H9 (cell line): ENCODE data around the gene RAB7B. TPM values are rescaled to one million over a fixed set of nuclear protein-coding genes. Genes with fewer than 3 reads are reported as not detected.

ENCODE experiments used
- DNase-seq: peaks from one replicate; pipeline ENCODE4 v3.0.0-alpha.2; 2017
- H2AFZ ChIP-seq: one replicate; pipeline ENCODE4 v1.6.1; 2013; ENCODE audit warnings: mild to moderate bottlenecking, low read length, control low read depth, moderate library complexity
- H2AK5ac ChIP-seq: 2 replicates; pipeline ENCODE4 v1.6.1; 2013; ENCODE audit warnings: low read length, control low read depth, mixed read lengths; ENCODE audit not compliant: insufficient read length
- H2BK120ac ChIP-seq: one replicate; pipeline ENCODE4 v1.6.1; 2013; ENCODE audit warnings: low read depth, mild to moderate bottlenecking, low read length, control low read depth, inconsistent platforms; ENCODE audit not compliant: poor library complexity, severe bottlenecking
- H2BK12ac ChIP-seq: 2 replicates; pipeline ENCODE4 v1.6.1; 2013; ENCODE audit warnings: low read length, control low read depth, mixed read lengths, low read depth; ENCODE audit not compliant: insufficient read length
- H2BK15ac ChIP-seq: 2 replicates; pipeline ENCODE4 v1.6.1; 2013; ENCODE audit warnings: low read depth, low read length, control low read depth
- H2BK20ac ChIP-seq: one replicate; pipeline ENCODE4 v1.6.1; 2013; ENCODE audit warnings: low read depth, mild to moderate bottlenecking, low read length, control low read depth, inconsistent platforms; ENCODE audit not compliant: poor library complexity, severe bottlenecking
- H2BK5ac ChIP-seq: 2 replicates; pipeline ENCODE4 v1.6.1; 2013; ENCODE audit warnings: low read length, control low read depth, mixed read lengths; ENCODE audit not compliant: insufficient read length
- H3K14ac ChIP-seq: 2 replicates; pipeline ENCODE4 v1.6.1; 2013; ENCODE audit warnings: low read length, control low read depth; ENCODE audit not compliant: insufficient read depth
- H3K18ac ChIP-seq: 2 replicates; pipeline ENCODE4 v1.6.1; 2013; ENCODE audit warnings: low read depth, mild to moderate bottlenecking, mixed read lengths, low read length, control low read depth; ENCODE audit not compliant: insufficient read length
- H3K23ac ChIP-seq: 2 replicates; pipeline ENCODE4 v1.6.1; 2013; ENCODE audit warnings: low read length, control low read depth, mixed read lengths, low read depth; ENCODE audit not compliant: insufficient read length
- H3K23me2 ChIP-seq: 2 replicates; pipeline ENCODE4 v1.6.1; 2013; ENCODE audit warnings: low read depth, mild to moderate bottlenecking, mixed read lengths, low read length, control low read depth; ENCODE audit not compliant: insufficient read length, poor library complexity, severe bottlenecking
- H3K27ac ChIP-seq: 2 replicates; pipeline ENCODE4 v1.5.1; 2013; ENCODE audit warnings: low read length, control low read depth, mixed read lengths, low read depth; ENCODE audit not compliant: insufficient read length
- H3K27me3 ChIP-seq: 2 replicates; pipeline ENCODE4 v1.6.1; 2013; ENCODE audit warnings: low read length, control low read depth, inconsistent platforms; ENCODE audit not compliant: insufficient read depth
- H3K4ac ChIP-seq: 2 replicates; pipeline ENCODE4 v1.6.1; 2013; ENCODE audit warnings: low read depth, mild to moderate bottlenecking, control low read depth, inconsistent platforms, low read length, moderate library complexity
- H3K4me1 ChIP-seq: 2 replicates; pipeline ENCODE4 v1.6.1; 2013; ENCODE audit warnings: low read length, control low read depth, inconsistent platforms; ENCODE audit not compliant: insufficient read depth
- H3K4me2 ChIP-seq: 2 replicates; pipeline ENCODE4 v1.6.1; 2013; ENCODE audit warnings: low read length, control low read depth, mixed read lengths; ENCODE audit not compliant: insufficient read length, insufficient read depth
- H3K56ac ChIP-seq: 2 replicates; pipeline ENCODE4 v1.6.1; 2013; ENCODE audit warnings: low read depth, mild to moderate bottlenecking, mixed read lengths, low read length, control low read depth; ENCODE audit not compliant: insufficient read length
- H3K79me1 ChIP-seq: 2 replicates; pipeline ENCODE4 v1.6.1; 2013; ENCODE audit warnings: low read depth, mild to moderate bottlenecking, moderate library complexity, low read length, control low read depth, inconsistent platforms; ENCODE audit not compliant: insufficient read depth, poor library complexity, severe bottlenecking
- H3K79me2 ChIP-seq: 2 replicates; pipeline ENCODE4 v1.6.1; 2013; ENCODE audit warnings: low read length, control low read depth, inconsistent platforms; ENCODE audit not compliant: insufficient read depth
- H3K9ac ChIP-seq: 2 replicates; pipeline ENCODE4 v1.6.1; 2013; ENCODE audit warnings: low read length, control low read depth, mixed read lengths; ENCODE audit not compliant: insufficient read length; ENCODE audit errors: extremely low read depth
- H3K9me3 ChIP-seq: one replicate; pipeline ENCODE4 v1.6.1; 2013; ENCODE audit warnings: low read depth, low read length, inconsistent platforms; ENCODE audit not compliant: control insufficient read depth
- H3T11ph ChIP-seq: one replicate; pipeline ENCODE4 v1.6.1; 2013; ENCODE audit warnings: mild to moderate bottlenecking, low read length, control low read depth, inconsistent platforms
- H4K20me1 ChIP-seq: one replicate; pipeline ENCODE4 v1.6.1; 2013; ENCODE audit not compliant: control insufficient read depth, insufficient read length, insufficient read depth
- H4K5ac ChIP-seq: 2 replicates; pipeline ENCODE4 v1.6.1; 2013; ENCODE audit warnings: low read depth, mild to moderate bottlenecking, mixed read lengths, low read length, control low read depth; ENCODE audit not compliant: insufficient read length
- H4K8ac ChIP-seq: replicated peaks from 2 replicates; pipeline ENCODE4 v1.6.1; 2013; ENCODE audit warnings: low read length, control low read depth, mixed read lengths, low read depth; ENCODE audit not compliant: insufficient read length
- H4K91ac ChIP-seq: 2 replicates; pipeline ENCODE4 v1.6.1; 2013; ENCODE audit warnings: low read depth, mild to moderate bottlenecking, moderate library complexity, mixed read lengths, low read length, control low read depth; ENCODE audit not compliant: insufficient read length
- H3K27ac Mint-ChIP-seq, 3 experiments: 2 replicates in 2 of 3; 3 replicates in 1 of 3; pipeline ENCODE4 v1.8.0; 2020 to 2021; ENCODE audit warnings: mixed read lengths in 3 of 3, mild to moderate bottlenecking in 1 of 3, moderate library complexity in 1 of 3
- H3K27me3 Mint-ChIP-seq: 2 replicates; pipeline ENCODE4 v1.8.0; 2021; ENCODE audit warnings: low read depth, mild to moderate bottlenecking, moderate library complexity, mixed read lengths
- H3K36me3 Mint-ChIP-seq, 3 experiments: 2 replicates in 2 of 3; 3 replicates in 1 of 3; pipeline ENCODE4 v1.8.0; 2020 to 2021; ENCODE audit warnings: low read depth in 3 of 3, mixed read lengths in 3 of 3; ENCODE audit not compliant: insufficient read depth in 1 of 3
- H3K4me1 Mint-ChIP-seq, 2 experiments: 2 replicates each; pipeline ENCODE4 v1.8.0; 2020; ENCODE audit warnings: mixed read lengths in 2 of 2
- H3K4me3 Mint-ChIP-seq, 2 experiments: 2 replicates in 1 of 2; 3 replicates in 1 of 2; pipeline ENCODE4 v1.8.0; 2020 to 2021; ENCODE audit warnings: mild to moderate bottlenecking in 2 of 2, mixed read lengths in 2 of 2, moderate library complexity in 1 of 2
- H3K9me3 Mint-ChIP-seq, 2 experiments: 2 replicates in 1 of 2; 3 replicates in 1 of 2; pipeline ENCODE4 v1.8.0; 2020; ENCODE audit warnings: mild to moderate bottlenecking in 2 of 2, mixed read lengths in 2 of 2, moderate library complexity in 1 of 2
- WGBS: extraction: QIAGEN DNeasy Blood & Tissue Kit; methylation state at CpG from one replicate; pipeline ENCODE4 v1.1.7; 2013; ENCODE audit warnings: missing lambda C conversion rate, low lambda C conversion rate, mixed read lengths; ENCODE audit not compliant: insufficient read length; ENCODE audit errors: extremely low coverage; 5-methylcytosine and 5-hydroxymethylcytosine counted together
- total RNA-seq: library from RNA; stranded (reverse); gene quantifications from 2 replicates; pipeline ENCODE4 v1.2.1, GENCODE V29; 2021
- TF ChIP-seq, protein P1 (sequence below): fragments of 200-600 bp; sonication (generic); conservative IDR thresholded peaks from 3 replicates; pipeline ENCODE4 v1.8.0; 2021; ENCODE audit warnings: antibody characterized with exemption, mild to moderate bottlenecking

Gene RAB7B
- total RNA-seq, 1 experiment from 2014 or later: 0.68 TPM

DNA sequence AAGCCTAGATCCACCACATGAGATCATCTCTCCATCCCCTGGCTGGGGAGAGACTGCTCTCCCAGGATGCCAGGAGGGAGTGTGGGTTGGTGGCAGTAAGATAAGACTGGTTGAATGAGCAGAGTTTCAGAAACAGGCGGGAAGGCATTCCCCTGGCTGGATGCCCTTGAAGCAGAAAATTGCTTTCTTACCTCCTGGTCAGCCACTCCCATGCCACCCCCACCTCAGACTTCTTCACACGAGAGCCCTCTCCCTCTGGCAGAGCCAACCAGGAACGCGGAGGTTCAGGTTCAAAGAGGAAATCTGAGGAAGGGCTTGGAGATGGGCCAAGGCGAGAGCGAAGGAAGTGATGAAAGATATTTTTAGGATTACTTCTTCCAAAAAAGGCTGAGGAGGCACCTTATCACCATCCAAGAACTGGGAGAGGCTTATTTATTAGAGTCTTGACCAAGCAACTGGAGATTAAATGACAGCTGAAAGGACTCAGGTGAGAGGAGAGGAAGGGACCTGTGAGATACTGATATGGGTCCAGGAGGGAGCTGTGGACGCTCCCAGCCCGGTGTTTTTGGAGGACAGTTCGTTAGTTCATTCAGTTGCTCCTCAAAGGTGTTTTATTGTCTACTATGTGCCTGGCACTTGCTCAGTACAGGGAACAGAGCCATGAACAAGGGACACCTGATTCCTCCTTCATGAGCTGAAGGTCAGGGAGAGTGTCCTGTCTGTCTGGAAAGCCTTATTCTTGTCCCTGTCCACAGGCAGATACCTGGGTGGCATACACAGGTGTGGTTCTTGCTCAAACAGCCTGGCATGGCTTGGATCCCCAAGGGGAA lies 41.0 kb downstream of the RAB7B start:
- Histone ChIP-seq H3K4me2 (no peak overlapping the region), H2BK120ac (no peak overlapping the region), H4K5ac (no peak overlapping the region), H3K79me1 (no peaks in the 10 kb centered on the region), H3K23ac (no peak overlapping the region), H3K4ac (no peak overlapping the region), H2BK5ac (no peak overlapping the region), H4K8ac (no peak overlapping the region), H3K9ac (no peak overlapping the region), H3T11ph (no peak overlapping the region), H3K79me2 (no peaks in the 10 kb centered on the region), H3K18ac (no peak overlapping the region), H2BK12ac (no peak overlapping the region), H4K20me1 (no peaks in the 10 kb centered on the region), H4K91ac (no peak overlapping the region), H3K27me3 (no peaks in the 10 kb centered on the region), H2AFZ (no peak overlapping the region), H2BK20ac (no peak overlapping the region), H3K56ac (no peak overlapping the region), H2AK5ac (no peak overlapping the region), H3K23me2 (no peaks in the 10 kb centered on the region), H3K14ac (no peak overlapping the region), H3K27ac (no peak overlapping the region), H2BK15ac (no peak overlapping the region), H3K4me1 (no peaks in the 10 kb centered on the region), H3K9me3 (no peaks in the 10 kb centered on the region)
- TF ChIP-seq, protein P1, sequence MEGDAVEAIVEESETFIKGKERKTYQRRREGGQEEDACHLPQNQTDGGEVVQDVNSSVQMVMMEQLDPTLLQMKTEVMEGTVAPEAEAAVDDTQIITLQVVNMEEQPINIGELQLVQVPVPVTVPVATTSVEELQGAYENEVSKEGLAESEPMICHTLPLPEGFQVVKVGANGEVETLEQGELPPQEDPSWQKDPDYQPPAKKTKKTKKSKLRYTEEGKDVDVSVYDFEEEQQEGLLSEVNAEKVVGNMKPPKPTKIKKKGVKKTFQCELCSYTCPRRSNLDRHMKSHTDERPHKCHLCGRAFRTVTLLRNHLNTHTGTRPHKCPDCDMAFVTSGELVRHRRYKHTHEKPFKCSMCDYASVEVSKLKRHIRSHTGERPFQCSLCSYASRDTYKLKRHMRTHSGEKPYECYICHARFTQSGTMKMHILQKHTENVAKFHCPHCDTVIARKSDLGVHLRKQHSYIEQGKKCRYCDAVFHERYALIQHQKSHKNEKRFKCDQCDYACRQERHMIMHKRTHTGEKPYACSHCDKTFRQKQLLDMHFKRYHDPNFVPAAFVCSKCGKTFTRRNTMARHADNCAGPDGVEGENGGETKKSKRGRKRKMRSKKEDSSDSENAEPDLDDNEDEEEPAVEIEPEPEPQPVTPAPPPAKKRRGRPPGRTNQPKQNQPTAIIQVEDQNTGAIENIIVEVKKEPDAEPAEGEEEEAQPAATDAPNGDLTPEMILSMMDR: no peak
- H3K9me3 Mint-ChIP-seq: no peaks in the 10 kb centered on the region; a peak in 1 of 5 replicates
- H3K36me3 Mint-ChIP-seq: no peaks in the 10 kb centered on the region
- H3K27ac Mint-ChIP-seq: no peak overlapping the region
- H3K27me3 Mint-ChIP-seq: peaks cover 12% of the 10 kb centered on the region
- DNase-seq: no peak
- no CpG with 5 or more reads among the region's 9 CpGs for WGBS
- peaks cover 23 to 30% of the 10 kb centered on the region in 2 experiments for H3K4me1 Mint-ChIP-seq
- no peak overlapping the region for H3K4me3 Mint-ChIP-seq
